Glutamatergic neuron (in vitro differentiated cells): ENCODE measurements around the gene FBXL7. TPM values are rescaled to one million over a fixed set of nuclear protein-coding genes. Genes with fewer than 3 reads are reported as not detected.

Source experiments
- DNase-seq: peaks from one replicate; pipeline ENCODE4 v3.0.0; 2022
- H3K27ac Mint-ChIP-seq: one replicate; pipeline ENCODE4 v1.8.0; 2020; ENCODE audit warnings: mild to moderate bottlenecking, mixed read lengths, inconsistent platforms; ENCODE audit not compliant: unreplicated experiment
- H3K27me3 Mint-ChIP-seq: one replicate; pipeline ENCODE4 v1.8.0; 2020; ENCODE audit warnings: mild to moderate bottlenecking, moderate library complexity, mixed read lengths, inconsistent platforms; ENCODE audit not compliant: unreplicated experiment
- H3K36me3 Mint-ChIP-seq: one replicate; pipeline ENCODE4 v1.8.0; 2020; ENCODE audit warnings: mild to moderate bottlenecking, mixed read lengths, inconsistent platforms; ENCODE audit not compliant: unreplicated experiment
- H3K4me1 Mint-ChIP-seq: one replicate; pipeline ENCODE4 v1.8.0; 2020; ENCODE audit warnings: mild to moderate bottlenecking, low read depth, mixed read lengths, inconsistent platforms; ENCODE audit not compliant: unreplicated experiment
- H3K4me3 Mint-ChIP-seq: one replicate; pipeline ENCODE4 v1.8.0; 2020; ENCODE audit warnings: mild to moderate bottlenecking, mixed read lengths, inconsistent platforms; ENCODE audit not compliant: unreplicated experiment
- H3K9me3 Mint-ChIP-seq: one replicate; pipeline ENCODE4 v1.8.0; 2020; ENCODE audit warnings: mild to moderate bottlenecking, moderate library complexity, mixed read lengths, inconsistent platforms; ENCODE audit not compliant: unreplicated experiment
- total RNA-seq: library from RNA; stranded (reverse); fragmentation: NEBNext Ultra II Directional; extraction: Animal tissue kit (Norgen Biotek cat#: 25700); gene quantifications from one replicate; pipeline ENCODE4 v1.2.1, GENCODE V29; 2021; ENCODE audit not compliant: unreplicated experiment
- TF ChIP-seq, protein P1 (sequence below): fragments of 200-600 bp; sonication (generic); IDR thresholded peaks from one replicate; pipeline ENCODE4 v1.5.0; 2021; ENCODE audit not compliant: partially characterized antibody, unreplicated experiment

FBXL7 gene
- total RNA-seq, 1 donor from 2014 or later: 25.3 TPM

DNA sequence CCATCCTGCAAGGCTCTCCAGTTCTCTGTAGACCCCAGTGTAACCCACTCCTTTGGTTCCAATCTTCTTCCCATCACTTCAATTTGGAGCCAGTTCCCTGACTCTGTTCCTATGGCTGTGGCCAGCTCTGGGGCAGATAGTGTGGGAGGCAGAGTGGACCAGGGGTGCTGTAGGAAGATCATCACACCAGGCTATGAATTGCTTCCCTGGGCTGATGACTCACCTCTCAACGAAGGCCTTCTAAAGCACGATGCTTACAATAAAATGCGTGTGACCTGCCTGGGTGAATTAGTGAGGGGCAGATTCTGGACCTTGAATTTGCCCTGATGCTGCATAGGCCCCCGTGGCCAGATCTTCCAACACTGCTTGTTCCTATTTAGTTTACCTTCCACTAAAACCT, 289.7 kb downstream of the FBXL7 start:
- Mint-ChIP-seq H3K4me3 (no peak overlapping the region), H3K36me3 (peaks cover 4% of the 10 kb centered on the region), H3K4me1 (peaks cover 48% of the 10 kb centered on the region), H3K27ac (no peak overlapping the region), H3K27me3 (peaks cover 5% of the 10 kb centered on the region), H3K9me3 (no peaks in the 10 kb centered on the region)
- no peak for DNase-seq
- TF ChIP-seq, protein P1, sequence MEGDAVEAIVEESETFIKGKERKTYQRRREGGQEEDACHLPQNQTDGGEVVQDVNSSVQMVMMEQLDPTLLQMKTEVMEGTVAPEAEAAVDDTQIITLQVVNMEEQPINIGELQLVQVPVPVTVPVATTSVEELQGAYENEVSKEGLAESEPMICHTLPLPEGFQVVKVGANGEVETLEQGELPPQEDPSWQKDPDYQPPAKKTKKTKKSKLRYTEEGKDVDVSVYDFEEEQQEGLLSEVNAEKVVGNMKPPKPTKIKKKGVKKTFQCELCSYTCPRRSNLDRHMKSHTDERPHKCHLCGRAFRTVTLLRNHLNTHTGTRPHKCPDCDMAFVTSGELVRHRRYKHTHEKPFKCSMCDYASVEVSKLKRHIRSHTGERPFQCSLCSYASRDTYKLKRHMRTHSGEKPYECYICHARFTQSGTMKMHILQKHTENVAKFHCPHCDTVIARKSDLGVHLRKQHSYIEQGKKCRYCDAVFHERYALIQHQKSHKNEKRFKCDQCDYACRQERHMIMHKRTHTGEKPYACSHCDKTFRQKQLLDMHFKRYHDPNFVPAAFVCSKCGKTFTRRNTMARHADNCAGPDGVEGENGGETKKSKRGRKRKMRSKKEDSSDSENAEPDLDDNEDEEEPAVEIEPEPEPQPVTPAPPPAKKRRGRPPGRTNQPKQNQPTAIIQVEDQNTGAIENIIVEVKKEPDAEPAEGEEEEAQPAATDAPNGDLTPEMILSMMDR: no peak

DNA sequence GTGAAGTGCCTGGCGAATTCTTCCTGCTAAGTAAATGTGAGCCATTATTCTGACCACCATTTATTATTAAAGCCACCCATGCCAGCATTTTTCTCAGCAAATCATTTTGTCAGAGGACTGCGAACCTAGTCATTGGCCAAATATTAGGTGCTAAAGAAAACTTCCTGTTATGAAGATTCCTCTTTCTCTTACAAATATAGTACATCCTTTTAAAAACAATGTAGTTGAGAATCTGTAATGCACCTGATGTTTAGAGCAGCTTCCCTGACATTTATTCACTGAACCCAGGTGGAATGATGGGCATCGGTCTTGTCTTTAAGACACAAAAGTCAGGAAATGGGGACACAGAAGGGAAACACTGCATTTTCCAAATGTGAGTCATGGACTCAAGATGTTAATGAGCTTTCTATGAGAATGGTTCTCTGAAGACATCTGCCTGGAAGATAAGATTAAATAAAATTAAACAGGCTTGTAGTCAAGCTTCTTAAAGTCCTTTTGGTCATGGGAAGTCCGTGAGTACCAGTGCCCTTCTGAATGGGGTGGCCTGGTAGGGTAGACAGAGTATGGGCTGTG, 290.6 kb downstream of the FBXL7 start:
- Mint-ChIP-seq H3K27me3 (peaks cover 5% of the 10 kb centered on the region), H3K4me1 (peaks cover 46% of the 10 kb centered on the region), H3K27ac (no peak overlapping the region), H3K4me3 (no peak overlapping the region), H3K36me3 (peaks cover 4% of the 10 kb centered on the region), H3K9me3 (no peaks in the 10 kb centered on the region)
- no peak for DNase-seq
- TF ChIP-seq, protein P1: no peak

DNA sequence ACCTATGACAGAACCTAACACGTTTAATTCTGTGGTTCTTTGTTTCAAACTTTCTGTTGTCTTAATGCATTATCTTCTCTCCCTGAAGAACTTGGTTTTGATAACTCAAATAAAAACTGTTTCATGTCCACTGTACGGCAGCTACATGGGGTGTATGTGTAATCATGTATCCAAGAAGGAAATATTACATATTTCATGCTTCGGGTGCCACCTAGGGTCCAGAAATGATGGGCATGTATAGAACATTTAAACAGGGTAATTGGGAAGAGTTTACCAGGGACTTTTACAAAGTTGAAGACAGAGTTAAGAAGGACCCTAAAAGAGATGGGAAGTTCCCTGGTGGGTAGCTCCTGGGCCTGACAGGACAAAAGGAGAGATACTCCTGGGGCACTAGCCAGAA, 291.3 kb downstream of the FBXL7 start:
- Mint-ChIP-seq H3K9me3 (no peaks in the 10 kb centered on the region), H3K27ac (no peak overlapping the region), H3K36me3 (peaks cover 4% of the 10 kb centered on the region), H3K4me3 (no peak overlapping the region), H3K27me3 (peaks cover 5% of the 10 kb centered on the region), H3K4me1 (peaks cover 40% of the 10 kb centered on the region)
- TF ChIP-seq, protein P1: no peak
- no peak for DNase-seq

DNA sequence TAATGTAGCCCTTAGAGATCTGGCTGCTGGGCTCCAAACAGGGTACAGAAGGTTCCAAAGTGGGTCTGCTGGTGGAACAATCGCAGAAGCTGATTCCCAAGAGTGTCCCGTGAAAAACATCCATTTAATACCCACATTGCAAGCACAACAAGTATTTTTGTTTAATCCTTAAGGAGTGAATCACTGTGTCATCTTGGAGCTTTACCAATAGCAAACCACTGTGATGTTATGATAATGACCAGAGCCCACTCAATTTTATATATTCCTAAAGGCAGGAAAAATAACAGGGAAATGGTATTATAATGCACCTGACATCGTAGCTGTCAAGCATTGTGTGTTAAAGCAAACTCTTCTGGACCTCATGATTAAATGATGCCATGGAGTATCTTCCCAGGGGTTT, 291.9 kb downstream of the FBXL7 start:
- H3K4me1 Mint-ChIP-seq: peaks cover 39% of the 10 kb centered on the region
- no peak overlapping the region for H3K27ac Mint-ChIP-seq
- no peak overlapping the region for H3K4me3 Mint-ChIP-seq
- DNase-seq: no peak
- no peaks in the 10 kb centered on the region for H3K9me3 Mint-ChIP-seq
- H3K36me3 Mint-ChIP-seq: peaks cover 4% of the 10 kb centered on the region
- peaks cover 5% of the 10 kb centered on the region for H3K27me3 Mint-ChIP-seq
- TF ChIP-seq, protein P1: no peak

DNA sequence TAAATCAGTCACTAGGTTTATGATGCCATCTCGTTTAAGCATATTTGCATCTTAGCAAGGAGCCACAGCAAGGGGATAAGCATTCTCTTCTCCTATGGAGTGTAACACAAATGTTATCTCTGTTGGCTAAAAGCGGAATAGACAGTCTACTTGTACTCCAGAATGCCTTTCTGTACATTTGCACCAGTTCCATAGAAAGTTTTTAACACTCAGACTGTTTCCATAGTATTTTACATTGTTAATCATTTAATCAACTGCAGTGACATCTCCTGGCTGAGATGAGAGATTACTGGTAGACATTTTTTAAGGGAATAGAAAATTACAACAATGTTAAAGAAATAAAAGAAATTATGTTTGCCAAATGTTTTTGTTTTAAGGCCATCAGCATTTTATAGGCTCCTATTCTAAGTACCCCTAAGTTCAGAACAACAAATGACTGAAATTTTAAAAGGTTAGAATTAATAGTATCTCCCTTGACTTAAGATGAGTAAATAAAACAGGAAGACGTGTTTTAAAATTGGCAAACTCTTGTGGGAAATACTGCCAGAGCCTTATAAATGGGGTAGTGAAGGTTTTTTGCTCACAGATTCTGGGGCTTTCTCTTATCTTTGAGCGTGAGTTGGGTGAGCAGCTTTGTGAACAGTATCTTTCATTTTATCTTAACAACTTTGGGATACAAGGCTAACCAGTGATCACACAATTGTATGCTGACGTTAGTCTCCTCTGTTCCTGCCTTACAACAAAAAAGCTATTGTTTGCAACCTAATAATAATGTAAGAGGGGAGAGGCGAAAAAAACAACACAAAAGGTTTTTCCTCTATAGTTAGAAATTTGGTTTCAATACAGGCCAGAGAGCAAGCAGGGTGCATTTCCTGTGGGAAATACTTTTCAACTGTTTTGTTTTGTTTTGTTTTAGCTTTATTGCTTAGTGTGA, 294.3 kb downstream of the FBXL7 start:
- Mint-ChIP-seq H3K27ac (no peak overlapping the region), H3K9me3 (no peaks in the 10 kb centered on the region), H3K4me3 (no peak overlapping the region), H3K4me1 (peaks cover 50% of the 10 kb centered on the region), H3K27me3 (peaks cover 5% of the 10 kb centered on the region), H3K36me3 (peaks cover 4% of the 10 kb centered on the region)
- DNase-seq: no peak
- TF ChIP-seq, protein P1: peak; percentile 10
